ENCODE results near the gene TENM3.

GRCh38 chr4:182776376-182777105 is 533.3 kb downstream of the TENM3 start:
- TF ChIP-seq CTCF (IDR thresholded peaks at IDR 0.05) (no peak), ZNF263 (CRISPR knock-in tag; IDR thresholded peaks at IDR 0.05; ENCODE audit: low read depth) (no peak), ZBTB43 (CRISPR knock-in tag; IDR thresholded peaks at IDR 0.05) (no peak), CBFB (CRISPR knock-in tag; IDR thresholded peaks at IDR 0.05; ENCODE audit: low read depth) (no peak), ZNF423 (CRISPR knock-in tag; IDR thresholded peaks at IDR 0.05) (no peak), STAT6 (CRISPR knock-in tag; conservative IDR thresholded peaks at IDR 0.05; ENCODE audit: low read depth) (no peak), NFYB (CRISPR knock-in tag; conservative IDR thresholded peaks at IDR 0.05; ENCODE audit: low read depth) (no peak), PRDM15 (CRISPR knock-in tag; IDR thresholded peaks at IDR 0.05) (no peak), SMAD3 (CRISPR knock-in tag; IDR thresholded peaks at IDR 0.05; ENCODE audit: borderline replicate concordance) (no peak), IRF2 (CRISPR knock-in tag; IDR thresholded peaks at IDR 0.05; ENCODE audit: borderline replicate concordance, low read depth) (no peak)
- TF ChIP-seq, protein P1, sequence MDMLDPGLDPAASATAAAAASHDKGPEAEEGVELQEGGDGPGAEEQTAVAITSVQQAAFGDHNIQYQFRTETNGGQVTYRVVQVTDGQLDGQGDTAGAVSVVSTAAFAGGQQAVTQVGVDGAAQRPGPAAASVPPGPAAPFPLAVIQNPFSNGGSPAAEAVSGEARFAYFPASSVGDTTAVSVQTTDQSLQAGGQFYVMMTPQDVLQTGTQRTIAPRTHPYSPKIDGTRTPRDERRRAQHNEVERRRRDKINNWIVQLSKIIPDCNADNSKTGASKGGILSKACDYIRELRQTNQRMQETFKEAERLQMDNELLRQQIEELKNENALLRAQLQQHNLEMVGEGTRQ (CRISPR knock-in tag; IDR thresholded peaks at IDR 0.05): no peak
- TF ChIP-seq, protein P2, sequence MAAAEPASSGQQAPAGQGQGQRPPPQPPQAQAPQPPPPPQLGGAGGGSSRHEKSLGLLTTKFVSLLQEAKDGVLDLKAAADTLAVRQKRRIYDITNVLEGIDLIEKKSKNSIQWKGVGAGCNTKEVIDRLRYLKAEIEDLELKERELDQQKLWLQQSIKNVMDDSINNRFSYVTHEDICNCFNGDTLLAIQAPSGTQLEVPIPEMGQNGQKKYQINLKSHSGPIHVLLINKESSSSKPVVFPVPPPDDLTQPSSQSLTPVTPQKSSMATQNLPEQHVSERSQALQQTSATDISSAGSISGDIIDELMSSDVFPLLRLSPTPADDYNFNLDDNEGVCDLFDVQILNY (CRISPR knock-in tag; IDR thresholded peaks at IDR 0.05): no peak
